Stimulated activated naive B cell treated with anti-CD40 and anti-IgM and Interleukin-4, amounts not matched to agents 10 μg/mL and 1 μg/mL and 100 μg/mL, for 72 hours (primary cell): ENCODE measurements around the gene RBM39.

Experiments used
- ATAC-seq, 2 donors: fragments of 150-1000 bp; cut with Tn5 transposase; replicated peaks; 2 replicates each; pipeline ENCODE4 v1.10.0; 2021; ENCODE audit warnings: moderate library complexity in 1 of 2
- DNase-seq: peaks from one replicate; pipeline ENCODE4 v3.0.0; 2021
- H3K27ac Mint-ChIP-seq: one replicate; pipeline ENCODE4 v1.8.0; 2022; ENCODE audit warnings: mild to moderate bottlenecking, mixed read lengths
- H3K27me3 Mint-ChIP-seq, 2 donors: one replicate each; pipeline ENCODE4 v1.8.0; 2022; ENCODE audit warnings: mixed read lengths in 2 of 2
- H3K36me3 Mint-ChIP-seq, 2 donors: one replicate each; pipeline ENCODE4 v1.8.0; 2022; ENCODE audit warnings: mixed read lengths in 2 of 2, mild to moderate bottlenecking in 1 of 2
- H3K4me1 Mint-ChIP-seq, 2 donors: one replicate each; pipeline ENCODE4 v1.8.0; 2022; ENCODE audit warnings: mixed read lengths in 2 of 2, mild to moderate bottlenecking in 1 of 2
- H3K4me3 Mint-ChIP-seq, 2 donors: one replicate each; pipeline ENCODE4 v1.8.0; 2022; ENCODE audit warnings: mild to moderate bottlenecking in 2 of 2, mixed read lengths in 2 of 2, moderate library complexity in 1 of 2
- H3K9me3 Mint-ChIP-seq, 2 donors: one replicate each; pipeline ENCODE4 v1.8.0; 2022; ENCODE audit warnings: mixed read lengths in 2 of 2, mild to moderate bottlenecking in 1 of 2

Gene RBM39

DNA sequence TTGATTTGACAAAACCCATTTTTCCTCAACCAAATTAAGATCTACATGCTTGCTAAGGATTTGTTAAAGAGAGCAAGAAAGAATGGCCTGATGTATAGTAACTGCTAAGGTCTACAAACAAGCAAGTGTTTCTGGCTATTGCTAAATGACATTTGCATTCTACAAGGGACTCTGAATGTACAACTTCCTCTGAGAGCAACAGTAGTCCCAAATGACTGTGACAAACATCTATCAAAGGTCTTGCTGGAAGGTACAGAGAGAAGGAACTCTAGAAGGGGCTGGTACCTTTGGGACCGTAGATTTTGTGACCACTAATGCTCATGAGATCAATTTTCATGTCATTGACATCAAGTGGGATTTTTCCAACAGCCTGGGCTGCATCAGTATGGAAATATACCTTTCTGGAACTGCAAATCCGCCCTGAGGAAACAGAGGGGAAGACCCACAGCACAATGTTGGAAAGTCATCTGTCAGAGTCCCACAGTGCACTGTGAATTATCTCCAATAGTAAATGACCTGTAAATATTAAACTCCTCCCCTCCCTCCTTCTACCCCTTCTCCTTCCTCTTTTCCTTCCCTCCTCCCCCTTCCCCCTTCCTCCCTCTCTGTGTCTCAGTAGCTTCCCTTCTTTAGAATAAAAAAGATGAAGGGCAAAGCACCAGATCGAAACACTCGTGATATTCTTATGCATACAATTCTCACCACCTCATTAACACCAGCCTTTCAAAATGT lies 61.4 kb downstream of the RBM39 start:
- Mint-ChIP-seq H3K27ac (peak overlapping the region; percentile 66), H3K4me3 (peak overlapping the region in 1 of 2 donors; percentile 67), H3K27me3 (no peaks in the 10 kb centered on the region), H3K4me1 (peaks cover 10 to 17% of the 10 kb centered on the region in 2 donors), H3K36me3 (peaks cover 9 to 20% of the 10 kb centered on the region in 2 donors), H3K9me3 (no peaks in the 10 kb centered on the region)
- ATAC-seq = peak; percentile 95 to 97
- no peak for DNase-seq

DNA sequence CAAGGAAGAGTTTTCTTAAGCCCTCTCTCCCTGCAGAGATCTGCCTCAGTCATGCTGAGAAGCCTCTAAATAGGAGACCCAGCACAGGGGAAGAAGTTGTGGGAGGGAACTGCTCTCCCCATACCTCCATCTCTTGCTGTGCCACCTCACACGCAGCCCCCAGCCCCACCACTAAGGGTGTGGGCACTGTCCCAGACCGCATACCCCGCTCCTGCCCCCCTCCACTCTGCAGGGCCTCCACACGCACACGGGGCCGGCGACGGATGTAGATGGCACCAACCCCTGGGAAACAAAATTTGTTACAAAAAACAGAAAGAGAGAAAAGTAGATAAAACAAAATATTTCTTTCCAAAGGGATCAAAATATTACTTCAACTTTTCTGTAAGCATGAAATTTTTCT lies 67.1 kb downstream of the RBM39 start:
- Mint-ChIP-seq H3K4me3 (no peak overlapping the region), H3K9me3 (no peaks in the 10 kb centered on the region), H3K27ac (no peak overlapping the region), H3K4me1 (peaks cover 0 to 2% of the 10 kb centered on the region in 2 donors), H3K27me3 (no peaks in the 10 kb centered on the region), H3K36me3 (peaks cover 34 to 44% of the 10 kb centered on the region in 2 donors)
- ATAC-seq (no peak), DNase-seq (no peak)

DNA sequence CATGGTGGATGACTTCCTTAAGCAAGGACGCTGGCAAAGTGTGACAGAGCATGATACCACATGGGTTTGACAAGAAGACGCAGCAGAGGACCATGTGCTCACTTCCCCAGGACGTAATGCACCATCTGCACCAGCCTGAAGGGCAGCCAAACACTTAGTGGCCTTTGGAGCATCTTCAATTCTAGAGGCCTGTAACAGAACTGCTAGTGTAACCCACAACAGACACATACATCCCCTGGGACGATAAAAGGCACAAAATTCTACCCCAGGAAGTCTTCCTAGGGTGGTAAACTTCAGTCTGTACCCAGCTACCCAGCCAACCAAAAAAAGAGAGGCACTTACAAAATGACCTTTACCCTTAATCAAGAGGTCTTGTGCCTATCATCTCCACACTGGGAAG lies 68.2 kb downstream of the RBM39 start:
- Mint-ChIP-seq H3K4me1 (no peaks in the 10 kb centered on the region), H3K27me3 (no peaks in the 10 kb centered on the region), H3K9me3 (no peaks in the 10 kb centered on the region), H3K36me3 (peaks cover 40 to 54% of the 10 kb centered on the region in 2 donors), H3K27ac (no peak overlapping the region), H3K4me3 (no peak overlapping the region)
- peak in 1 of 2 donors; percentile 63 for ATAC-seq
- DNase-seq = no peak

DNA sequence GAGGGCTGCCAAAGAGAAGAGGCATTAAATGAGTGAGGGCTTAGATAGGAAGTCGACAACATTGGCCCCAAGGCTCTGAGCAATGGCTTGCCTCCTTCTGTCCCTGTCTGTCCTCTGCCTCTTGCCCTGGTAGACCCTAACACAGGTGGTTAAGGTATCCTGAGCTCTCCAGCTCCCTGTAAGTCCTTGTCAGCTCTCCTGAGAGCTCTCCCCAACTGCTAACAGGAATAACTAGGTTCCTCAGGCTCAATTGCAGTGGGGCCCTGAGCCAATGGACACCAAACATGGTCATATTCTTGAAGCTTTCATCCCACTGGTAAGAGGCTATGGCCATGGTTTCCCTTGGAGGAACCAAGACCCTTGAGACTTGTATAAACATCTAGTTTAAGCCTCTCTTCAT lies 72.4 kb downstream of the RBM39 start:
- Mint-ChIP-seq H3K4me1 (peaks cover 2 to 6% of the 10 kb centered on the region in 2 donors), H3K36me3 (peaks cover 43 to 57% of the 10 kb centered on the region in 2 donors), H3K4me3 (no peak overlapping the region), H3K9me3 (no peaks in the 10 kb centered on the region), H3K27ac (no peak overlapping the region), H3K27me3 (no peaks in the 10 kb centered on the region)
- DNase-seq (no peak), ATAC-seq (no peak)

DNA sequence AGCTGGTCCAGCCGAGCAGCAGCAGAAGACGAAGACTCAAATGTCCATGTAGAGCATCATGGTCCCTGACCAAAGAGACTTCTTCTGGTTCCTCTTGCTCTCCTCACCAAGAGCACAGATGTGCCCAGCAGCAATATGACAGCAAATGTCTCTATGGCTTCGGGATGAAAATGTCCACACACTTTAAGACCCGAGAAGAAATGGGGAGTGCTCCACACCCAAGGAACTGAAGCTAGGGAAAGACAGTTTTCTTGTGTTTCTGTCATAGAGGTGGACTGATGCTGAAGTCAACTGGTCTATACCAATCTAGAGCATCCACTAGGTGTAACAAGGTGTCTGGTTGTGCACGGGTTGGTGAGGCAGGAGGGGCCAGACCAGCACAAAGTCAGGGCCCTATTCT lies 72.8 kb downstream of the RBM39 start:
- H3K27me3 Mint-ChIP-seq = no peaks in the 10 kb centered on the region
- DNase-seq (no peak), ATAC-seq (no peak)
- H3K4me1 Mint-ChIP-seq = peaks cover 2 to 6% of the 10 kb centered on the region in 2 donors
- no peak overlapping the region for H3K27ac Mint-ChIP-seq
- H3K36me3 Mint-ChIP-seq = peaks cover 45 to 60% of the 10 kb centered on the region in 2 donors
- H3K4me3 Mint-ChIP-seq = no peak overlapping the region
- no peaks in the 10 kb centered on the region for H3K9me3 Mint-ChIP-seq

DNA sequence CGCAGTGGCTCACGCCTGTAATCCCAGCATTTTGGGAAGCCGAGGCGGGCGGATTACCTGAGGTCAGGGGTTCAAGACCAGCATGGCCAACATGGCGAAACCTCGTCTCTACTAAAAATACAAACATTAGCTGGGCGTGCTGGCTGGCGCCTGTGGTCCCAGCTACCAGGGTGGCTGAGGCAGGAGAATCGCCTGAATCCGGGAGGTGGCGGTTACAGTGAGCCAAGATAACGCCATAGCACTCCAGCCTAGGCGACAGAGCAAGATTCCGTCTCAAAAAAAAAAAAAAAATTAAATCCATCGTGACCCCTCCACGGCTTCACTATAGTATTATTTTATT lies 76.1 kb downstream of the RBM39 start:
- Mint-ChIP-seq H3K36me3 (peaks cover 36 to 59% of the 10 kb centered on the region in 2 donors), H3K9me3 (no peaks in the 10 kb centered on the region), H3K4me3 (no peak overlapping the region), H3K27me3 (no peaks in the 10 kb centered on the region), H3K27ac (peak overlapping the region; percentile 20), H3K4me1 (peaks cover 13 to 34% of the 10 kb centered on the region in 2 donors)
- ATAC-seq (no peak), DNase-seq (no peak)

DNA sequence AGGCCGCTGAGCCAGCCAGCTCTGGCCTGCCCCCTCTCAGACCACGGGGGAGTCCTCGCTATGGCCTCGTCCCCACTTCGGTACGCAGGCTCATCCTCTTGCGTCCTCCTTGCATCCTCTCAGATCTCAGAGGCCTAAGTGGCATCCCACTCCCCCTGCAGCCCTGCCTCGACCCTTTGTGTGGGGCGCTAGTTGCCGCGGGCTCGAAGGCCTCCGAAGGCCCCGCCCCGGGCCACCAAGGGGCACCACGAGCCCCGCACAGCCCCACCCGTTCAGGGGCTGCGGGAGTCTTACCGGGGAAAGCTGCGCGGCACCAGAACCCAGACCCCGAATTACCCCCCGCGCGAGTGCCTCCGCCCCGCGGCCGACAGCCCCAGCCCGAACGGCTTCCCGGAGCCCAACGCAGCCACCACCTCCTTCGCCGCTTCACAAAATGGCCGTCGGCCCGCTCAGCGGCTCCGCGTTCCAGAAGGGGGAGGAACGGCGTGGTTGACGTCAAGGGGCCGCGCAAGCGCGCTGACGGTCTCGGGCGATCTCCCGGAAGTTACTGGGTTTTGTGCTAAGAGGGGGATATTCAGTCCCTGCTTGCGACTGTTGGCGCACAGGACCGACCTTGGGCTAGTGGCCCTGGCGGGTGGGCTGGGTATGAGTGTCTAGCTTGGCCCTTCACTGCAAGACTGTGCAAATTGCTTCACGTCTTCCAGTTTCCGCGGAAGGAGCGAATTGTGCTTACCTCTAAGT lies 77.4 kb downstream of the RBM39 start, which contains the start of the genes CPNE1 and RBM12:
TSS of gene CPNE1 (minus strand) at position 435 of the 741 bp plus-strand sequence. CDS start 31,977 bp downstream, outside the sequence.
TSS of gene RBM12 (minus strand) at position 435 of the 741 bp plus-strand sequence. CDS start 9,578 bp downstream, outside the sequence.
- H3K9me3 Mint-ChIP-seq = no peaks in the 10 kb centered on the region

DNA sequence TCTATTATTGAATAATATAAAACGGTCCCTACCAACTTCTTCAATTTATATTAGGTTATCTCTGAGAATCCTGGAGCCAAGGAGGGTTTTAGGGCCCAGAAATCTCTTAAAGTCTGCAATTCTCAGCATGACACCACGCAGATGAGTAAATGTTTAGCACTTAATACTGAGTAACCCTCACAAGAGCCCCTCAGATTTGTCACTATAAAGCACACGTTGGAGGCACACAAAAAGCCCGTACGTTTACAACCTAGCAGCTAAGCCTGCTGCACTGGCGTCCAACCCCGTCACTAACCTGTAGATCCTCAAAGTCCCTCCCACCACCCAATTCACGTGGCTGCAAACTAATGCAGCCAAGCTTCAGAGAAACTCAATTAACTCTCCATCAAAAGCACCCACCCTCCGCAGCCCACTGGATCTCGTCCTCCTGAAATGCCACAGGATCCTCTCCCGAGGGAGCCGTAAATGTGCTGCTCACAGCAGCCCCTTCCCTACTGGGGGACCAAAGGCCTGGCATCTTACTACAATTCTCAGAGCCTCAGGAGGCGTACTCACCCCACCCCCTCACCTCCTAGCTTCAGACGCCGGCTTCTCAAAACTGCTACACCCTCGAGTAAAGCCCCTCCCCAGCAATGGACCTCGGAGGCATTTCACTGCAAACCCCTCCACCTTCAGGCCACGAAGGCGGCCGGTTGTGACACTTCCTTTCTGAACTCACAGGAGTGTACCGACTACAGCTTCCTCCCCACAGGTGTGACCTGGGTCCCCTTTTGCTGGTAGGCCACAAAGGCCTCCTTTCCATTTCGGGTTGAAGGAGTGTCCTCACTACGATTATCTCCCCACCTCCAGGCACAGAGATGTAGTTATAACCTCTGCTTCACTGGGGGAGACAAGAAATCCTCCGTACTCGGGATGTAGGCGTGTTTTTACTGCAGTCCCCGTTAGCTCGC lies 78.3 kb downstream of the RBM39 start:
- Mint-ChIP-seq H3K27me3 (no peaks in the 10 kb centered on the region), H3K9me3 (no peaks in the 10 kb centered on the region), H3K27ac (peak overlapping the region; percentile 100), H3K4me1 (peaks cover 19 to 47% of the 10 kb centered on the region in 2 donors), H3K4me3 (peak overlapping the region; percentile 94 to 97), H3K36me3 (peaks cover 21 to 41% of the 10 kb centered on the region in 2 donors)
- DNase-seq = peak; percentile 36
- peak; percentile 54 to 56 for ATAC-seq

More for the DNA sequence above, 77.4 kb downstream of the RBM39 start, which contains the start of the genes CPNE1 and RBM12:
- peaks cover 26 to 49% of the 10 kb centered on the region in 2 donors for H3K36me3 Mint-ChIP-seq
- DNase-seq (peak; percentile 93), ATAC-seq (peak; percentile 88 to 90)
- peaks cover 17 to 47% of the 10 kb centered on the region in 2 donors for H3K4me1 Mint-ChIP-seq
- no peaks in the 10 kb centered on the region for H3K27me3 Mint-ChIP-seq
- peak within 1 kb of the TSS; percentile 94 to 97 for H3K4me3 Mint-ChIP-seq
- H3K27ac Mint-ChIP-seq = peak within 1 kb of the TSS; percentile 100

DNA sequence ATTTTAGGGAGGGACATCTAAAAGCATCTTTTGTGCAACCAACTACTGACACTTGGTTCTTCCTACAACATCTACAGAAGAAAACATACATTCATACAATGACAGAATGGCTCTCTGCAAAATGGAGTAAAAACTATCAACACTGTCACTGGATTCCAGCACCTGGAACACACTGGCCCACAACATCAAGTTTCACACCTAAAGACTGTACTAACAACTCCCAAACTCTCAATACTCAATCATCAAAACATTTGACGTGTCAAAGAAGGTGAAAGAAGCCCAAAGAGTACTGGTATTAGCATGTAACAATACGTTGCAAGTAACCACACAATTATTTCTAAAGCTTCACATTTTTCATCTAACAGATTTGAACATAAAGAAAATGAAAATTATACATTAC lies 79.5 kb downstream of the RBM39 start:
- H3K36me3 Mint-ChIP-seq = peaks cover 13 to 32% of the 10 kb centered on the region in 2 donors
- peaks cover 19 to 49% of the 10 kb centered on the region in 2 donors for H3K4me1 Mint-ChIP-seq
- H3K27me3 Mint-ChIP-seq = no peaks in the 10 kb centered on the region
- no peaks in the 10 kb centered on the region for H3K9me3 Mint-ChIP-seq
- no peak for ATAC-seq
- DNase-seq = no peak
- peak overlapping the region; percentile 94 to 97 for H3K4me3 Mint-ChIP-seq
- peak overlapping the region; percentile 65 for H3K27ac Mint-ChIP-seq

DNA sequence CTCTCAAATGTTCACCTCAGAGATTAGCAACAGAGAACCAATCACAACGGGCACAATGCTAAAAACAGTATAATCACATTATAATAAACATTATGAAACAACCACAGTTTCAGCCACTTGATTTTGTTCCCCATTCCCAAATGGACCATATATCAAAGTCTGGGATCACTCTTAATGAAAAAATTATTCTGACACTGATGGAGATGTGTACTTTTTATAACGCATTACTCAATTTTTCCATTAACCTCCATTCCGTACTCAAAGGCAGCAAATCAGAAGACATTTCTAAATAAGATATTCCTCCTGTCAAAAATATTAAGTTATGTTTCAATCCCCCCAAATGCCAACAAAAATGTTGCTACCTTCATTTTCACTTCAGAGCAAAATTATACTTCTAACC lies 80.2 kb downstream of the RBM39 start:
- no peaks in the 10 kb centered on the region for H3K9me3 Mint-ChIP-seq
- ATAC-seq (no peak), DNase-seq (no peak)
- peaks cover 17 to 38% of the 10 kb centered on the region in 2 donors for H3K36me3 Mint-ChIP-seq
- peak overlapping the region; percentile 48 for H3K27ac Mint-ChIP-seq
- H3K27me3 Mint-ChIP-seq = no peaks in the 10 kb centered on the region
- peaks cover 23 to 55% of the 10 kb centered on the region in 2 donors for H3K4me1 Mint-ChIP-seq
- H3K4me3 Mint-ChIP-seq = peak overlapping the region; percentile 94 to 97

DNA sequence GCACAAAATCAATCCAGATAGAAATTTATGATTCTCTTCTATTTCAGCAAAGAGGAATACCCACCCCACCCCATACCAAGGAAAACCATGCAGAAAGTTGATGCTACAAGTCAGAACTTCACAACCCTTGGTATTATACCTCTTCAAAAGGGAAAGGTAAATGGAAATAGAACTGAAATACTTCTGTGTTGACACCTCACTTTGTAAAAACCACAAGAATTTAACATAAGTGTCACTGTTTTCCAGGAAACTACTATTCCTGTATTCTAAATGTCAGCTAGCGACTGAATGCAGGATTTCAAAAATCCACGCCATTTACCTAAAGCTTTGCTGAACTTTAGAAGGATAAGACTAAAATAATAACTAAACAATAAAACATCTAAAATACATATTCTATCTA lies 81.0 kb downstream of the RBM39 start:
- Mint-ChIP-seq H3K4me1 (peaks cover 23 to 55% of the 10 kb centered on the region in 2 donors), H3K9me3 (no peaks in the 10 kb centered on the region), H3K27me3 (no peaks in the 10 kb centered on the region), H3K4me3 (peak overlapping the region in 1 of 2 donors; percentile 94), H3K27ac (peak overlapping the region; percentile 65), H3K36me3 (peaks cover 17 to 38% of the 10 kb centered on the region in 2 donors)
- ATAC-seq (no peak), DNase-seq (no peak)

DNA sequence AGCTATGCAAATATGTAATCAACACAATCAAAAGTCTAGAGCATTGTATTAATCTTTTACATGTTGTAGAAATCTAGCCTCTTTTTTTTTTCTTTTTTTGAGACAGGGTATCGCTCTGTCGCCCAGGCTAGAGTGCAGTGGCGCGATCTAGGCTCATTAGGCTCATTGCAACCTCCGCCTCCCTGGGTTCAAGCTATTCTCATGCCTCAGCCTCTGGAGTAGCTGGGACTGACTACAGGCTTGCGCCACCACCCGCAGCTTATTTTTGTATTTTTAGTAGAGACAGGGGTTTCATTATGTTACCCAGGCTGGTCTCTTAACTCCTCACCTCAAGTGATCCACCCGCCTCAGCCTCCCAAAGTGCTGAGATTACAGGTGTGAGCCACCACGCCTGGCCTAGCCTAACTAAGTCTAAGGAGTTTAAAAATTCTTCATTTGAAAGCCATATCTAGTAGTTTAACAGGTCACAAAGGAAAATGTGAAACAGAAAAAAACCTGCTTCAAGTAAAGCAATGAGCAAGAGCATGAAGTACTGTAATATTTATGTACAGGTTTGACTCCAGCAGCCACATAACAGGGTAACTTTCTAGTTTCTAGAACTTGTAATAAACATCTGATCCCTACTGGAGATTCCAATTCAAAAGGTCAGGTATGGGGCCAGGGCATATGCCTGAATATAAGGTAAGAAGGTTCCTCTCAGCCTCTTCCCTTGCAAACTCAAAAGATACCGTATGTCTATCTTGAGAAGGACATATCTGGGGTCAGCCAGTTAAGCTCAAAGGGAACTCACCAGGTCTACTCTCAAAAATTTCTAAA lies 81.7 kb downstream of the RBM39 start:
- no peak for ATAC-seq
- Mint-ChIP-seq H3K4me3 (peak overlapping the region; percentile 39 to 94), H3K27me3 (no peaks in the 10 kb centered on the region), H3K9me3 (no peaks in the 10 kb centered on the region), H3K4me1 (peaks cover 23 to 55% of the 10 kb centered on the region in 2 donors), H3K36me3 (peaks cover 17 to 38% of the 10 kb centered on the region in 2 donors), H3K27ac (peak overlapping the region; percentile 88)
- no peak for DNase-seq

DNA sequence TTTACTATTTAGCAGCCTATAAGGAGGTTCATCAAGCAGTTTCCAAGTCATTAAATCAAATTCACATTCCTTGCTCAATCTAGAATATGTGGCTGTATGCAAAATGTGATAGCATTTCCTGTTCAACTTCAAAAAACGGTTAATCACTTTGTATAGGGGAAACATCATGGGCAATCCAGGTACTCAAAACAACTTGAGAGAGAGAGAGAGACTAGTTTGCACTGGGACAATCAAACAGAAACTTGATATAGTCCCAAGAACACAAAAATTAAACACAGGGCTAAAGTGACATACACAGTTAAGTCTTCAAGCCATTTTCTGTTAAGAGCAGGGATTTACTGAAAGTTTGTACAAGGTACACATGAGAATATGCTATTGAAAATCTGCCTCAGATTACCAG lies 84.8 kb downstream of the RBM39 start:
- ATAC-seq (no peak), DNase-seq (no peak)
- peaks cover 4 to 14% of the 10 kb centered on the region in 2 donors for H3K36me3 Mint-ChIP-seq
- no peaks in the 10 kb centered on the region for H3K9me3 Mint-ChIP-seq
- no peak overlapping the region for H3K27ac Mint-ChIP-seq
- no peaks in the 10 kb centered on the region for H3K27me3 Mint-ChIP-seq
- peaks cover 15 to 32% of the 10 kb centered on the region in 2 donors for H3K4me1 Mint-ChIP-seq
- peak overlapping the region in 1 of 2 donors; percentile 7 for H3K4me3 Mint-ChIP-seq
